ENCODE measurements around the gene ZNF431. TPM values are rescaled to one million over a fixed set of nuclear protein-coding genes. Genes with fewer than 3 reads are reported as not detected.

The ZNF431 gene
- total and polyA plus RNA-seq, 2 experiments from 2014 or later: 1.7 to 5.0 TPM

DNA sequence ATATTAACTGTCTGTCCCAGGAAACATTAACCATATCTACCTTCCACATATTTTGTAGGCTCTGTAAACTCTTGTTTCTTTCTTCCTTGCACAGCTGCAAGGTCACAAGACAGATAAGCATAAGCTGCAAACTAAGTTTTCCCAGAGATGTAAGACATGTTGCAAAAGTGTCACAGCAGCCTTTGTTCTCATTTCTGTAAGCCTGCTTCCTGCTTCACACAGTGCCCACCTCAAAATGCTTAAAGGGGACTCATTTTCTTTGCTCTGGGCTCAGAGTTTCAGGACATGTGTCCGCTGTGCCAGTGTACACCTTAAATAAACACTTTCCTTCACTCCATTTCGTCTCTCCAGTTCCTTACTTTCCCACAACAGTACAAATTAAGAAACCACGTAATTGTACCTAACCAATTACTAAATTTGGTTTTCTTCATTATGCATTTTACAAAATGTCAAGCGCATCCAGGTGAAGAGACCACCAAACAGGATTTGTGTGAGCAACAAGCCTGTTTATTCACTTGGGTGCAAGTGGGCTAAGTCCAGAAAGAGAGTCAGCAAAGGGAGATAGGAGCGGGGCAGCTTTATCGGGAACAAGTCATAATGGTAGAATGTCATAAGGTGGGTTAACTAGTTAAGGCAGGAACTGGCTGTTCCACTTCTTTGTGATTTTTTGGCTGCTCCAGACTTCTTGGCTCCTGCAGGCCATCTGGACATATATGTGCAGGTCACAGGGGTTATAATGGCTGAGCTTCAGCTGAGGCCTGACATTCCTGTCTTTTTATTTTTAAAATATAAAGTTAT lies 12.7 kb upstream of the ZNF431 start:
- in situ Hi-C loops (cut with MboI): no loop called here
- Histone ChIP-seq H3K9me3 (ENCODE audit: low read depth) (no peaks in the 10 kb centered on the region), H3K79me2 (ENCODE audit: insufficient read depth) (no peaks in the 10 kb centered on the region), H3K27me3 (replicated peaks; ENCODE audit: insufficient read depth) (no peaks in the 10 kb centered on the region), H3K36me3 (ENCODE audit: low read depth) (no peaks in the 10 kb centered on the region), H3K27ac (no peak overlapping the region), H3K4me2 (ENCODE audit: unreplicated experiment) (no peak overlapping the region), H3K4me3 (no peak overlapping the region), H3K9me2 (ENCODE audit: insufficient read depth) (no peaks in the 10 kb centered on the region), H3K9ac (no peak overlapping the region), H4K20me1 (ENCODE audit: insufficient read depth) (no peaks in the 10 kb centered on the region), H3F3A (ENCODE audit: insufficient read depth) (no peaks in the 10 kb centered on the region), H2AFZ (no peak overlapping the region), H3K4me1 (ENCODE audit: insufficient read depth) (no peaks in the 10 kb centered on the region)
- no peak for TF ChIP-seq EZH2phosphoT487 (IDR thresholded peaks at IDR 0.05; ENCODE audit: insufficient read depth, low read depth)
- no peak for TF ChIP-seq EZH2 (IDR thresholded peaks at IDR 0.05; ENCODE audit: insufficient read depth, poor library complexity, severe bottlenecking)
- WGBS, 2 experiments (ENCODE audit: low coverage in 1 of 2, low lambda C conversion rate in 2 of 2, missing lambda C conversion rate in 2 of 2): 37 to 39% methylated on average over 6 of the region's 6 CpGs
- DNase-seq: no peak

DNA sequence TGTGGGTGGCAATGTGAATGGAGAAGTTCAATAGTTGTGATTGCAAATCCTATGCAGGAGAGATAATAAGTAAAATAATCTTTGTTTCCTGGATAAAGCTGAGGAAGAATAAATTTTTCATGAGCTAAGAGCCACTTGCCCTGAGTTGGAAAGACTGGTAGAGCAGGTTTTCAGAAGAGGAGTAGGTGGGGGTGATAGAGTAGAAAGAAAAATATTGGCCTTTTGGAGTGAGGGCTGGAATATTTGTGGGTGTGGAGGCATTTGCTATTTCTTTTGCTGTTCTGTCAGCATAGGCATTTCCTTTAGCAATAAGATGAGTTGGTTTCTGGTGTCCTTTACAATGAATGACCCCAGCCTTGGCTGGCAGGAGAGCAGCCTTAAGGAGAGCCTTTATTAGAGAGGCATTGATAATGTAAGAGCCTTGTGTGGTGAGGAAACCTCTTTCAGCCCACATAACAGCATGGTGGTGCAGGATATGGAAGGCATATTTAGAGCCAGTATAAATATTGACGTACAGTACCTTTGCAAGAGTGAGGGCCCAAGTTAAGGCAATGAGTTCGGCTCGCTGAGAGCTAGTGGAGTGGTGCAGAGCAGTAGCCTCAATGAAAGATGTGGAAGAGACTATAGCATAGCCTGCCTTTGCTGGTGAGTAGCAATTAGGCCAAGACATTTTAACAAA lies 11.6 kb upstream of the ZNF431 start:
- no peak overlapping the region for H3K4me2 ChIP-seq (ENCODE audit: unreplicated experiment)
- no peaks in the 10 kb centered on the region for H3K27me3 ChIP-seq (replicated peaks; ENCODE audit: insufficient read depth)
- H3K9ac ChIP-seq: no peak overlapping the region
- no peak overlapping the region for H3K27ac ChIP-seq
- H4K20me1 ChIP-seq (ENCODE audit: insufficient read depth): no peaks in the 10 kb centered on the region
- TF ChIP-seq EZH2phosphoT487 (IDR thresholded peaks at IDR 0.05; ENCODE audit: insufficient read depth, low read depth): no peak
- TF ChIP-seq EZH2 (IDR thresholded peaks at IDR 0.05; ENCODE audit: insufficient read depth, poor library complexity, severe bottlenecking): no peak
- no peaks in the 10 kb centered on the region for H3K9me2 ChIP-seq (ENCODE audit: insufficient read depth)
- H3K4me1 ChIP-seq (ENCODE audit: insufficient read depth): no peaks in the 10 kb centered on the region
- no peaks in the 10 kb centered on the region for H3K79me2 ChIP-seq (ENCODE audit: insufficient read depth)
- H2AFZ ChIP-seq: no peak overlapping the region
- no peak overlapping the region for H3K4me3 ChIP-seq
- in situ Hi-C loops (cut with MboI): no loop called here
- H3F3A ChIP-seq (ENCODE audit: insufficient read depth): no peaks in the 10 kb centered on the region
- no peaks in the 10 kb centered on the region for H3K36me3 ChIP-seq (ENCODE audit: low read depth)
- WGBS, 2 experiments (ENCODE audit: low coverage in 1 of 2, low lambda C conversion rate in 2 of 2, missing lambda C conversion rate in 2 of 2): 58 to 63% methylated on average over 3 of the region's 3 CpGs
- H3K9me3 ChIP-seq (ENCODE audit: low read depth): no peaks in the 10 kb centered on the region
- no peak for DNase-seq

DNA sequence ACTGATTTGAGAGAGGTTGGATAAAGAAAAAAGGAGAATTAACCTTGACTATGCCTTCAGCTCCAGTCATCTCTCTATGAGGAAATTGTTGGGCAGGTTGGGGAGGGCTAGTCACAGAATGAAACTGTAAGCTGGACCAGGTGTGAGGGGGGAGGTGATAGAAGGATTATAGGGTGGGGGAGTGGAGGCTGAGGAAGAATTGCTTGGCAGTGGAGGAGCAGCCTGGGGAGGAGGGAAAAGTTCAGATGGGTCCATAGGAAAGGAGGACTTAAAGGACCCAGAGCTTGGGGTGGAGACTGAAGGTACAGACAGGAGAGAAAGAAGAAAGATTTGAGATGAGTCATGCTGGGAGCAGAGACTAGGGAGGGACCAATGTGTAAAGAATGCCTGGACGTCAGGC lies 8.2 kb upstream of the ZNF431 start:
- in situ Hi-C loops (cut with MboI): no loop called here

DNA sequence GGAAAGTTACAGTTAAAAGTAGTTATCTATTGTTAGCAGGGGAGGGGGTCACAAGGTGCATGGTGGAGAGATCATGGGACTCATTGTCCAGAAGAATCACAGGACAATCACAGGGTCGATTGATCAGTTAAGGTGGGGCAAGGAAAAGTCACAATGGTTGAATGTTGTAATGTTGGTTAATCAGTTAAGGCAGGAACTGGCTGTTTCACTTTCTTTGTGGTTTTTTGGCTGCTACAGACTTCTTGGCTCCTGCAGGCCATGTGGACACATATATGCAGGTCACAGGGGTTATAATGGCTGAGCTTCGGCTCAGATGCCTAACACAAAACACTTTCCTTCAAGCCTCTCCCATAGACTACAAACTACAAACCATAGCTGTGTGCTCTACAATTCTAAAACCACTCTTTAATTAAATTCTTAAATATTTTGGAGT lies 6.9 kb upstream of the ZNF431 start:
- H3K36me3 ChIP-seq (ENCODE audit: low read depth): no peaks in the 10 kb centered on the region
- no peak overlapping the region for H2AFZ ChIP-seq
- no peaks in the 10 kb centered on the region for H3K9me2 ChIP-seq (ENCODE audit: insufficient read depth)
- H3F3A ChIP-seq (ENCODE audit: insufficient read depth): no peaks in the 10 kb centered on the region
- TF ChIP-seq EZH2phosphoT487 (IDR thresholded peaks at IDR 0.05; ENCODE audit: insufficient read depth, low read depth): no peak
- TF ChIP-seq EZH2 (IDR thresholded peaks at IDR 0.05; ENCODE audit: insufficient read depth, poor library complexity, severe bottlenecking): no peak
- H3K27ac ChIP-seq: no peak overlapping the region
- H3K27me3 ChIP-seq (replicated peaks; ENCODE audit: insufficient read depth): no peaks in the 10 kb centered on the region
- no peak overlapping the region for H3K4me3 ChIP-seq
- H3K4me1 ChIP-seq (ENCODE audit: insufficient read depth): no peaks in the 10 kb centered on the region
- no peaks in the 10 kb centered on the region for H3K9me3 ChIP-seq (ENCODE audit: low read depth)
- H3K9ac ChIP-seq: no peak overlapping the region
- WGBS, 2 experiments (ENCODE audit: low coverage in 1 of 2, low lambda C conversion rate in 2 of 2, missing lambda C conversion rate in 2 of 2): 68 to 73% methylated on average over 2 of the region's 2 CpGs
- no peaks in the 10 kb centered on the region for H4K20me1 ChIP-seq (ENCODE audit: insufficient read depth)
- in situ Hi-C loops (cut with MboI): no loop called here
- no peak for DNase-seq
- H3K4me2 ChIP-seq (ENCODE audit: unreplicated experiment): no peak overlapping the region
- no peaks in the 10 kb centered on the region for H3K79me2 ChIP-seq (ENCODE audit: insufficient read depth)

More for the DNA sequence above, 8.2 kb upstream of the ZNF431 start:
- H3K4me2 ChIP-seq (ENCODE audit: unreplicated experiment): no peak overlapping the region
- no peaks in the 10 kb centered on the region for H3F3A ChIP-seq (ENCODE audit: insufficient read depth)
- no peak for DNase-seq
- H2AFZ ChIP-seq: no peak overlapping the region
- H3K9me2 ChIP-seq (ENCODE audit: insufficient read depth): no peaks in the 10 kb centered on the region
- TF ChIP-seq EZH2 (IDR thresholded peaks at IDR 0.05; ENCODE audit: insufficient read depth, poor library complexity, severe bottlenecking) (no peak), EZH2phosphoT487 (IDR thresholded peaks at IDR 0.05; ENCODE audit: insufficient read depth, low read depth) (no peak)
- no peaks in the 10 kb centered on the region for H3K79me2 ChIP-seq (ENCODE audit: insufficient read depth)
- H3K27me3 ChIP-seq (replicated peaks; ENCODE audit: insufficient read depth): no peaks in the 10 kb centered on the region
- H4K20me1 ChIP-seq (ENCODE audit: insufficient read depth): no peaks in the 10 kb centered on the region
- no peak overlapping the region for H3K9ac ChIP-seq
- no peaks in the 10 kb centered on the region for H3K9me3 ChIP-seq (ENCODE audit: low read depth)
- H3K27ac ChIP-seq: no peak overlapping the region
- 8 to 19% methylated on average over 1 of the region's 1 CpG for WGBS, 2 experiments (ENCODE audit: low coverage in 1 of 2, low lambda C conversion rate in 2 of 2, missing lambda C conversion rate in 2 of 2)
- no peak overlapping the region for H3K4me3 ChIP-seq
- no peaks in the 10 kb centered on the region for H3K4me1 ChIP-seq (ENCODE audit: insufficient read depth)
- no peaks in the 10 kb centered on the region for H3K36me3 ChIP-seq (ENCODE audit: low read depth)

Measured in GM23248 (cell line).